DMS53 (cell line): Measurements from ENCODE around the gene FCHO1.

ENCODE experiments used
- DNase-seq: peaks from one replicate; lab custom pipeline; 2025; lab: John Stamatoyannopoulos, UW

Gene FCHO1

DNA sequence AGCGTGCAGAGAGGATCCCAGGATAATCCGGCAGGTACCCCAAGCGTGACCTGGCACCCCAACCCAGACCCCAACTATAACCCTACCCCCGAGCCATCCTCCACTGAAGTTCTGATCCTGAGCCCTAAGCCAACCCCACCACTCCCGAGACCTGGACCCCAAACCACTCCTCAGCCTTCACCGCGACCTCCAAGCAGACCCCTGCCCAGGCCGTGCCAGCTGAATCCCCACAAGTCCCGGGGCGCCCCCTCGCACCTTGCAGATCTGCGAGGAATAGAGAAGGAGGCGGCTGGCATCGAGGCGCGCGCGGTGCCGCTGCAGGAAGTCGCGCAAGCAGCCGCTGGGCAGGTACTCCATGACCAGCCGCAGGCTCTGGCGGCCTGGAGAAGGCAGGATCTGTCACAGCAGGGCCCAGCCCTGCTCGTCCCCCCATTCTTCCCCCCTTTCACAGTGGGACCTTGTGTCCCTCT is 80.2 kb downstream of the FCHO1 start:
- DNase-seq, result peak; percentile 72

DNA sequence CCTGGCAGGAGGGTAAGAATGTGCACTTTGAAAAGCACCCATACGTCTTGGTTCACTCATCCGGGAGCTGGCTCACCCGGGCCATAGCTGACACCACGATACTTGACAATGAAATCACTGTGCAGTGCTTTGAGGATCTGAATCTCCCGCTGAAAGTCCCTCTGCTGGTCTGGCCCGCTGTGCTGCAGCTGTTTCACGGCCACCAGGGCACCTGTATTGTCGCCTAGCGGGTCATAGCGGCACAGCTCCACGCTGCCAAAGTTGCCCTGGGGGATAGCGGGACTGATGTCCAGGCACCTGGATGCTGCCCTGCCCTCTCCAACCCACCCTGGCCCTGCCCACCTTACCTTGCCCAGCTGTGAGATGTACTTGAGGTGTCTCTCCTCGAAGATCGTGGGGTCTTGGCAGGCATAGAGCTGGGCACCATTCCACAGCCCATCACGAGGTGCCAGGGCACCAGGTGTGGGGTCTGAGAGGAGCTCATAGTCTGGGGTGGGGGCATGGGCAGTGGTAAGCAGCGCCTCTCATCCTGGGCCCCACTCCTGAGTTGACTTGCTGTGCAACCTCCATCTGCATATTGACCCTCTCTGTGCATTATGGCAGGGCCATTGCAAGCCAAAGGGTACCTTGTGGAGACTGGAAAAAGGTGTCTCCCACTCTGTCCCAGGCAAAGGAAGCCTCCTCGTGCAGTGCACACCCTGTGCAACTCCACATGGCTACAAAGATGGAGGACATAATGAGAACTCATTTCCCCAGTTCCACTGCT is 81.3 kb downstream of the FCHO1 start:
- DNase-seq, result no peak

DNA sequence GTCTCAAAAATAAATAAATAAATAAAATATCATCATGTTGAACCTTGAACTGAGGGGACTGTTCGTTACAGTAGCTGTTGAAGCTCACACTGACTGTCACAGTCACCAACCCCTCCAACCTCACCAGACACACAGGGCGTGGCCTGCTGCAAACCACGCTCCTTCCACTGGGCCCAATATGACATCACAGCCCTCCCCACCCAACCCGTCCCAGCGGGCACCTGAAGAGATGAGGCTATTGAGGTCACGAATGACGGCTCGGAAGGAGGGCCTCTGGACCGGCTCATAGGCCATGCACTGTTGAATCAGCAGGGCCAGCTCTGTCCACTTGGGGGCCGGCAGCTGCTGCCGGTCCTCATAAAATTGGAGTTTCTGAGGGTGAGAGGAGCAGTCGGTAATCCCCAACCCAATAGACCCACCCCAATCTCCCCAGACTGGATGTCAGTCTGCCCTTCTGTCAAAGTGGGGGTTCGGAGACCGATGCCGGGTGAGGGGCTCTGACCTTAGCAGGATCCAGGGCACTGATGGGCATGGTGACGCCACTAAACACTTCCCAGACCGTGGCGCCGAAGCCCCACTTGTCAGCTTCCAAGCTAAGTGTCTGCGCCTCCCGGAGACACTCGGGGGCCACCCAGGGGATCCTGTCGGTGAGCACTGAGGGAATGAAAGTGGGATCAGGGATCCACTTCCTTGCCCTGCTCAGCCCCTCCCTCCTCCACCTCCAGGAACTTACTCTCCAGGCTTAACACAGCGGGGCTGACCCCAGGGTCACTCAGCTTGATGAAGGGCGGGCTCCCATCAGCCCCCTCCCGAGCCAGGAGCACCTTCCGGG is 83.3 kb downstream of the FCHO1 start:
- DNase-seq, result no peak

DNA sequence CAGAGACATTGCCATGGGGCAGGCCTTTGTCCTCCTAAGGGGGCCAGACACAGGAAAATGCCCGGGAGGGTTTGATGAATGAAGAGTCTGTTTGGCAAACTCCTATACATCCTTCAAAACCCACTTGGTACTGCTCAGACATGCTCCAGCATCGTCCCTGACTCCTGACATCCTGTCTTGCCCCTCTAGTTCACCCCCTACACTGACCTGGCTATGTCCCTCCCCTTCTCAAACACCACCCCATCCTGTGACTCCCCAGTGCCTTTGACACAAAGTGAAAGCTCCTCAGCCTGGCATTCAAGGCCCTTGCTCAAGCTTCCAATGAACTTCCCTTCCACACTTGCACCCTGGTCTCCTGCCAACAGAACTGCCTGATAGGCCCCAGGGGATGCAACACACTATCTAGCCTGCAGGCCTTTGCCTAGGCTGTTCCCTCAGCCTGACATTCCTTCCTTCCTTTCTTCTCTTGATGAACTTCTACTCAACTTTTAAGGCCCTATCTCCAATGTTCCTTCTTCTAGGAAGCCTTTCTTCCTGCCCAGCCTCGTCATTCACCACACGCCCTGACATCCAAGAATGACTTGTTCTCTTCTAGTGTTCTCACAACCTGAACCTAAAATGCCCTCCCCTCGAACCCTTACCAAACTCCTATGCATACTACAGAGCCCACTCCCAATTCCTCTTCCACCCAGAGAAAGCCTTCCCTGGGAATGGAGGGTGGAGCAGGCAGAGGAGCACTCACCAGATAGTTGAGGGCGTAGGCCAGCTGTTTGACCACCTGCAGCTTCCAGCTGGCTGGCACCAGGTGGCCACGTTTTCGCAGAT is 84.1 kb downstream of the FCHO1 start:
- peak; percentile 64 for DNase-seq

DNA sequence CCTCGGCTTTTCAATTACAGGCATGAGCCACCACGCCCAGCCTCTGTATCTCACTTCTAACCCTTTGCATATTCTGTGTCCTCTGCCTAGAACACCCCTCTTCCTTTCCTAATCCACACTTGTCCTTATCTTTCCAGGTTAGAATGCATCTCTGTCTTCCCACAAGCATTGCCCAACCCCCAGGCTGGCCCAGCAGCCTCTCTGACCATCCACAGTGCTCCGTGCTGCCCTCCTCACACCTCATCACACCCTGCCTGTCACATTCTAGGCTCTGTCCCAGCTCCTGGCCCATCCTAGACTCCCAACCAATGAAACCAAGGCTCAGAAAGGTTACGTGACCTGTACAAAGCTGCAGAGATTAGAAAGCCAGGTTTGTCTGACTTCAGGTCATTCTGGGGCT is 85.3 kb downstream of the FCHO1 start:
- no peak for DNase-seq

DNA sequence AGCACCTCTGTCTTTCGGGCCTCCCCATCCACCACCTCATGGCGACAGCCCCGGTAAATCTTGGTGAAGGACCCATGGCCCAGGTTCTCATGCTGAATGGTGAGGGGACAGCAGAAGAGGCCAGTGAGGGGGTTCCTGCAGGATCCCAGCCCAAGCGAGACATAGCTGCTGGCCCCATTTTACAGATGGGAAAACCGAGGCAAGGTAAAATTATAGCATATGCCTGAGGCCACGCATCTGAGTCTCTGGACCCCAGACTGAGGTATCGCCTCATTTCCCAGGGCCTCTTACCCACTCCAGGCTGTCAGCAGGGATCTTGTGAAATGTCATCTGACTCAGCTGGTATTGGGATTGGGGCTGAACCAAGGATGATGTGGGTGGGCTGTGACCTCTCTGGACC is 86.7 kb downstream of the FCHO1 start:
- no peak for DNase-seq
